Neuronal stem cell (in vitro differentiated cells): ENCODE results near the gene TRMO.
"Not testable (repeated sequence)": the region's sequence is repeated elsewhere in the genome, so short reads cannot be mapped to it uniquely, and the experiment has no call there.

Source experiments
- DNase-seq: peaks from one replicate; pipeline ENCODE4 v3.0.0-alpha.2; 2013; ENCODE audit warnings: low spot score
- H2AFZ ChIP-seq: one replicate; pipeline ENCODE4 v1.6.1; 2013; ENCODE audit warnings: mild to moderate bottlenecking, low read length, inconsistent platforms
- H2AK5ac ChIP-seq: 2 replicates; pipeline ENCODE4 v1.6.1; 2013; ENCODE audit warnings: low read depth, mild to moderate bottlenecking, inconsistent platforms, low read length, moderate library complexity, mixed read lengths
- H2BK120ac ChIP-seq: 2 replicates; pipeline ENCODE4 v1.6.1; 2013; ENCODE audit warnings: low read depth, mild to moderate bottlenecking, inconsistent platforms, low read length, moderate library complexity, mixed read lengths
- H2BK12ac ChIP-seq: one replicate; pipeline ENCODE4 v1.6.1; 2013; ENCODE audit warnings: low read length, inconsistent platforms
- H2BK15ac ChIP-seq: 2 replicates; pipeline ENCODE4 v1.6.1; 2013; ENCODE audit warnings: mild to moderate bottlenecking, low read length, inconsistent platforms, mixed read lengths
- H2BK5ac ChIP-seq: one replicate; pipeline ENCODE4 v1.6.1; 2013; ENCODE audit warnings: inconsistent platforms, mild to moderate bottlenecking, low read length, moderate library complexity
- H3K14ac ChIP-seq: one replicate; pipeline ENCODE4 v1.6.1; 2013; ENCODE audit warnings: low read length, inconsistent platforms
- H3K18ac ChIP-seq: 2 replicates; pipeline ENCODE4 v1.6.1; 2013; ENCODE audit warnings: low read length, inconsistent platforms
- H3K23ac ChIP-seq: 2 replicates; pipeline ENCODE4 v1.6.1; 2013; ENCODE audit warnings: low read depth, mild to moderate bottlenecking, mixed read lengths, low read length, inconsistent platforms; ENCODE audit not compliant: poor library complexity
- H3K27ac ChIP-seq: replicated peaks from 3 replicates; pipeline ENCODE4 v1.5.1; 2013; ENCODE audit warnings: low read length, inconsistent platforms
- H3K27me3 ChIP-seq, 3 experiments: 2 replicates each; pipeline ENCODE4 v1.6.1; 2013; ENCODE audit warnings: low read length in 3 of 3, mild to moderate bottlenecking in 2 of 3, inconsistent platforms in 1 of 3, low read depth in 1 of 3, mixed read lengths in 1 of 3, moderate library complexity in 1 of 3; ENCODE audit not compliant: control insufficient read depth in 3 of 3, insufficient read depth in 3 of 3
- H3K36me3 ChIP-seq, 2 donors: replicated peaks in 1 of 2; 2 replicates each; pipeline ENCODE4 v1.6.1; 2013; ENCODE audit warnings: low read length in 2 of 2; ENCODE audit not compliant: control insufficient read depth in 2 of 2, insufficient read depth in 2 of 2
- H3K4ac ChIP-seq: 2 replicates; pipeline ENCODE4 v1.6.1; 2013; ENCODE audit warnings: inconsistent platforms, mild to moderate bottlenecking, low read length, moderate library complexity
- H3K4me1 ChIP-seq, 2 donors: 1 replicate in 1 of 2; 2 replicates in 1 of 2; pipeline ENCODE4 v1.6.1; 2013; ENCODE audit warnings: low read length in 2 of 2, low read depth in 1 of 2; ENCODE audit not compliant: control insufficient read depth in 2 of 2, insufficient read depth in 1 of 2
- H3K4me2 ChIP-seq: one replicate; pipeline ENCODE4 v1.6.1; 2013; ENCODE audit warnings: mild to moderate bottlenecking, low read length, inconsistent platforms; ENCODE audit not compliant: insufficient read depth, poor library complexity, severe bottlenecking
- H3K4me3 ChIP-seq, 2 donors: 2 replicates each; pipeline ENCODE4 v1.5.1; 2013; ENCODE audit warnings: low read length in 2 of 2, mild to moderate bottlenecking in 2 of 2, inconsistent platforms in 1 of 2, moderate library complexity in 1 of 2
- H3K79me1 ChIP-seq: one replicate; pipeline ENCODE4 v1.6.1; 2013; ENCODE audit warnings: low read depth, mild to moderate bottlenecking, inconsistent platforms, low read length, moderate library complexity
- H3K9ac ChIP-seq: one replicate; pipeline ENCODE4 v1.6.1; 2013; ENCODE audit warnings: mild to moderate bottlenecking, low read depth, low read length, inconsistent platforms; ENCODE audit not compliant: poor library complexity
- H3K9me3 ChIP-seq, 2 donors: replicated peaks in 1 of 2; 2 replicates each; pipeline versions ENCODE3 to v1.6.1; 2013; ENCODE audit warnings: low read length in 2 of 2, mild to moderate bottlenecking in 2 of 2, inconsistent platforms in 1 of 2, low read depth in 1 of 2, mixed read lengths in 1 of 2, moderate library complexity in 1 of 2; ENCODE audit not compliant: control insufficient read depth in 2 of 2, insufficient read depth in 1 of 2
- H4K8ac ChIP-seq: one replicate; pipeline ENCODE4 v1.6.1; 2013; ENCODE audit warnings: low read depth, mild to moderate bottlenecking, inconsistent platforms, low read length, moderate library complexity
- H4K91ac ChIP-seq: one replicate; pipeline ENCODE4 v1.6.1; 2013; ENCODE audit warnings: low read length, low read depth, mild to moderate bottlenecking, inconsistent platforms; ENCODE audit not compliant: poor library complexity
- WGBS, 2 donors: extraction: QIAGEN DNeasy Blood & Tissue Kit; methylation state at CpG; one replicate each; pipeline ENCODE4 v1.1.7; 2013; ENCODE audit warnings: missing lambda C conversion rate in 2 of 2, mixed read lengths in 1 of 2; ENCODE audit not compliant: insufficient read length in 2 of 2, insufficient replicate concordance in 1 of 2; ENCODE audit errors: extremely low coverage in 2 of 2; 5-methylcytosine and 5-hydroxymethylcytosine counted together

The TRMO gene

DNA sequence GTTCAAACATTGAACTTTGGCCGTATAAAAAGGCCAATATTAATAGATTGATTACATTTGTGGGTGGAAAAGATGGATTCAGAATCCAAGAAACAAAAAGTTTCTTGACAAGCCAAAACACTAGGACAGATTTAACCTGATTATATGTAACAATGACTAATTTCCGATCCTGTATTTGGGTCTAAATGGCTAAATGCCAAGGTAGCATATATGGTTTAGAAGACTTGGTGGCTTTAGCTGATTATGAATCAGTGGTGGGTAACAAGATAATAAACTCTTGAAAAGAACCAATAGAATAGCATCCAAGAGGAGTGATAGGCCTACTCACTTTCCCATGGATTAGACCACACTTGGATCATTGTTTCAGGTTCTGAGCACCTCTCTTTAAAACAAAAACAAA, 39.1 kb upstream of the TRMO start:
- Histone ChIP-seq H2BK15ac (no peak overlapping the region), H3K9me3 (no peaks in the 10 kb centered on the region), H2BK5ac (no peak overlapping the region), H3K36me3 (no peaks in the 10 kb centered on the region), H3K4me3 (no peak overlapping the region), H2BK12ac (no peak overlapping the region), H3K4me2 (no peak overlapping the region), H3K14ac (no peak overlapping the region), H3K4ac (no peak overlapping the region), H3K4me1 (no peaks in the 10 kb centered on the region), H3K27me3 (peaks cover 0 to 59% (median 2%) of the 10 kb centered on the region in 3 experiments), H3K9ac (no peak overlapping the region), H2BK120ac (no peak overlapping the region), H2AFZ (no peak overlapping the region), H4K91ac (no peak overlapping the region), H2AK5ac (no peak overlapping the region), H3K23ac (no peak overlapping the region), H3K27ac (no peak overlapping the region), H3K18ac (no peak overlapping the region), H4K8ac (no peak overlapping the region), H3K79me1 (no peaks in the 10 kb centered on the region)
- no peak for DNase-seq
- no CpG with 5 or more reads among the region's 2 CpGs for WGBS, 2 donors

DNA sequence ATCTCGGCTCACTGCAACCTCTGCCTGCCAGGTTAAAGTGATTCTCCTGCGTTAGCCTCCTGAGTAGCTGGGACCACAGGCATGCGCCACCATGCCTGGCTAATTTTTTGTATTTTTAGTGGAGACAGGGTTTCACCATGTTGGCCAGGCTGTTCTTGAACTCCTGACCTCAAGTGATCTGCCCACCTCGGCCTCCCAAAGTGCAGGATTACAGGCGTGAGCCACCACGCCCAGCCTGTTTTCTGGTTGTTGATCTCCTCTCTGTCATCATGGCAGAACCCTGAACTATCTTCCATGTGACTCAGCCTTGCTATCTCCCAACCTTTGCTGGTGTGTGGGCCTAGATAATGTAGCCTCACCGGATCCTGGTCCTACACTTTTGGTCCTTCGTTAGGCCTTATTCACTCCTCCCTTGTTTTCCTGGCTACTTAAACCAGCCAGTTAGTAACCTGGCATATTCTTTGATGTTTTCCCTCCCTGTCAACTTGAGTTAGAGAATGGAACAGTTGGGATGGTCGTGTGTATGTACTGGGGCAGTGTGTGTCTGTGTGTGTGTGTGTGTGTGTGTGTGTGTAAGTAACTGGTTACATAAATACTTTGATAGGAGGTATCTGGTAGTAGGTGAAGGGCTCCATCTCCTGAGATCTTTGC, 38.5 kb upstream of the TRMO start:
- not testable (repeated sequence) for H3K79me1 ChIP-seq, H2BK12ac ChIP-seq, H3K4me2 ChIP-seq, H3K36me3 ChIP-seq, H3K9ac ChIP-seq, H2BK120ac ChIP-seq, H4K91ac ChIP-seq, H3K4me1 ChIP-seq, H3K23ac ChIP-seq, H3K27ac ChIP-seq, H3K4me3 ChIP-seq, H4K8ac ChIP-seq, H3K18ac ChIP-seq, DNase-seq, H3K4ac ChIP-seq, H2AFZ ChIP-seq, H2AK5ac ChIP-seq, H2BK5ac ChIP-seq, H2BK15ac ChIP-seq, H3K14ac ChIP-seq, H3K9me3 ChIP-seq
- peaks cover 0 to 59% (median 4%) of the 10 kb centered on the region in 3 experiments for H3K27me3 ChIP-seq
- no CpG with 5 or more reads among the region's 9 CpGs for WGBS, 2 donors

DNA sequence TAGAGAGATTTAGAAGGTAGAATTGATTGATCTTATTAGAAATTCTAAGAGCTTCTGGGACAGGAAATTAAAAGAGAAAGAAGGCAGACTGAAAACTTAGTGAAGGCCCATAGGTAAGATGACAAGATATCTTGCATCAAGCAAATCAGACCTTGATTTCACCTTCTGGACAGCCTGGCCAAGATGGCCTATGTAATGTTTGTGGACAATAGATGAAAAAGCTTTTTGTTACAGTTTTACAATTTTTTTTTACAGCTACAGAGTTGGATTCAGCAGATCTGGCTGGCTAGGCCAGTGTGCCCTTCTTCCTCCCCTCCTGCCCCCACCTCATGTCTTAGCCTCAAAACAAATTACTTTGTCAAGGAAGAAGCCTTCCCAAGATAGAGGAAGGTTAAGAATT, 37.3 kb upstream of the TRMO start:
- Histone ChIP-seq H3K4me3 (no peak overlapping the region), H2AFZ (no peak overlapping the region), H3K4me2 (no peak overlapping the region), H3K27ac (no peak overlapping the region), H2BK5ac (no peak overlapping the region), H2BK120ac (no peak overlapping the region), H3K27me3 (peaks cover 0 to 48% (median 4%) of the 10 kb centered on the region in 3 experiments), H3K4ac (no peak overlapping the region), H3K79me1 (no peaks in the 10 kb centered on the region), H4K8ac (no peak overlapping the region), H2AK5ac (no peak overlapping the region), H3K18ac (no peak overlapping the region), H3K9me3 (no peaks in the 10 kb centered on the region), H4K91ac (no peak overlapping the region), H3K9ac (no peak overlapping the region), H2BK15ac (no peak overlapping the region), H3K36me3 (no peaks in the 10 kb centered on the region), H3K4me1 (no peaks in the 10 kb centered on the region), H3K14ac (no peak overlapping the region), H3K23ac (no peak overlapping the region), H2BK12ac (no peak overlapping the region)
- no peak for DNase-seq

DNA sequence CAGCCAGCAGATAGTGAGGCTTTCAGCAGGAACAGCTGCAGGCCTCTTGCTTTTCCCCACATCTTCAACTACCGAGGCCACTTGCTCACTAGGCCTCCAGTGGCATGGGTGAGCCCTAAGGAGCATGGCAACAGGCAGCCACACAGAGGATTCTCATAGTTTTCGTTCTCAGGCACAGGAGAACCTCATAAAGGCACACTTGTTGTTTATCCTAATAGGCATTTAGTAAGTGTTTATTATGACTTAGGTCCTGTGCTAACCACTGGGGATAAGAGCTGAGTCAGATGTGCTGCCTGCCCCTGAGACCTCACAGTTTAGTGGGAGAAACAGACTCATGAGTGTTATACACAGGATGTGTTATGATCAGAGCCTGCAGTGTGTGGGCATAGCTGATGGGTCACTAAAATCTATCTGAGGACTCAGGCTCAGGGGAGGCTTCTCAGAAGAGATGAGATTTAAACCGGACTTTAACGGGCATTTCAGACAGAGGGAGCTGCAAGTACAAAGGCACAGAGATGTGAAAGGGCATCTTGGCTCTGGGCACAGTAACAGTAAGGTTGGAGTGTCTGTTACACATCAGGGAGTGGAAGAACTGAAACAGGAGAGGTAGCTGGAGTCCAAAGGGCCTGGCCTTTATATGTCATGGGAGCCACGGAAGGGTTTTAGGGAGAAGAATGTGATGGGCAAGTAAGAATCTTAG, 36.7 kb upstream of the TRMO start:
- H3K18ac ChIP-seq: no peak overlapping the region
- H3K27ac ChIP-seq: no peak overlapping the region
- no peaks in the 10 kb centered on the region for H3K79me1 ChIP-seq
- no peaks in the 10 kb centered on the region for H3K36me3 ChIP-seq
- H2AK5ac ChIP-seq: no peak overlapping the region
- H2BK15ac ChIP-seq: no peak overlapping the region
- no peak overlapping the region for H4K8ac ChIP-seq
- no CpG with 5 or more reads among the region's 5 CpGs for WGBS, 2 donors
- no peak overlapping the region for H4K91ac ChIP-seq
- H2BK120ac ChIP-seq: no peak overlapping the region
- no peak overlapping the region for H3K4me2 ChIP-seq
- H3K4ac ChIP-seq: no peak overlapping the region
- H2BK12ac ChIP-seq: no peak overlapping the region
- no peak overlapping the region for H3K9ac ChIP-seq
- no peak overlapping the region for H2BK5ac ChIP-seq
- peaks cover 0 to 43% (median 4%) of the 10 kb centered on the region in 3 experiments for H3K27me3 ChIP-seq
- H3K9me3 ChIP-seq: no peaks in the 10 kb centered on the region
- no peak overlapping the region for H2AFZ ChIP-seq
- H3K14ac ChIP-seq: no peak overlapping the region
- H3K23ac ChIP-seq: no peak overlapping the region
- no peaks in the 10 kb centered on the region for H3K4me1 ChIP-seq
- DNase-seq: no peak
- no peak overlapping the region for H3K4me3 ChIP-seq
